Measurements from ENCODE around the gene TSPAN12. TPM values are rescaled to one million over a fixed set of nuclear protein-coding genes. Genes with fewer than 3 reads are reported as not detected.
A peak's percentile ranks its signal among the peaks of the same experiment; 100 is the strongest.

Gene TSPAN12
- total and polyA plus RNA-seq, 12 donors: 9.4 to 166 (median 80.6) TPM

DNA sequence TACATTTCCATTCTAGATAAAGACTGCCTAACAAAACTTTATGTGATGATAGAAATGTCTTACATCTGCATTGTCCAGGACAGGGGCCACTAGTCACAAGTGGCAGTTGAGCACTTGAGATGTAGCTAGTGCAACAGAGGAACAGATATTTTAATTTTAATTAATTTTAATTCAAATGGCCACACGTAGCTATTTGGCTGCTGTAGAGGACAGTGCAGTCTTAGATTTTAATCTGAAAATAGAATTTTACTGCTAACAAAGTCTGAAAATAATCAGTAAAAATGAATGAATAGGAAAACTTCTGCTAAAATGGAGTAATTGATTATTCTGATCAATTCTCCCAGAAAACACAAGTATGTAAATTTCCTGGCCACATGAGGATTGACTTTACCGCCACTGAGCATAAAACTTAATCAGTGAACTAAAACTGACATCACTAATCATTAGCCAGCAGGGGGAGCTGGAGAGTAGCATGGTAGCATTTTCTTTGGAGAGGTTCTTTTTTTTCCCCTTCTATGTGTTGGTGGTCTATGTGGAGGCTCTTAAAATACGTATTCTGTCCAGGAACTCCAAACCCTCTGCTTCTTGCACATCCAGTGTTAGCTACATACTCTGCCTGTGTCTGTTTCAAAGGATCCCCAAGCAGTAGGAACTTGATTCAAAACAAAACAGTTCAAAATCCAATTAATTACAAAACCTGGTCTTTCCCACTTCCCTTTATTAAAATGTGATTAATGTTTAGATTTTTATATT lies 52.1 kb downstream of the TSPAN12 start:
- no peaks in the 10 kb centered on the region for H3K27me3 ChIP-seq
- intact Hi-C loops (cut with DNase I): loop anchor here in 1 of 2 donors (5.0 kb wide), 1 partner anchor 51 kb away; the partner anchor contains the start of gene TSPAN12
- DNase-seq: peak; percentile 43 to 76 (median 64)
- TF ChIP-seq, protein P1, sequence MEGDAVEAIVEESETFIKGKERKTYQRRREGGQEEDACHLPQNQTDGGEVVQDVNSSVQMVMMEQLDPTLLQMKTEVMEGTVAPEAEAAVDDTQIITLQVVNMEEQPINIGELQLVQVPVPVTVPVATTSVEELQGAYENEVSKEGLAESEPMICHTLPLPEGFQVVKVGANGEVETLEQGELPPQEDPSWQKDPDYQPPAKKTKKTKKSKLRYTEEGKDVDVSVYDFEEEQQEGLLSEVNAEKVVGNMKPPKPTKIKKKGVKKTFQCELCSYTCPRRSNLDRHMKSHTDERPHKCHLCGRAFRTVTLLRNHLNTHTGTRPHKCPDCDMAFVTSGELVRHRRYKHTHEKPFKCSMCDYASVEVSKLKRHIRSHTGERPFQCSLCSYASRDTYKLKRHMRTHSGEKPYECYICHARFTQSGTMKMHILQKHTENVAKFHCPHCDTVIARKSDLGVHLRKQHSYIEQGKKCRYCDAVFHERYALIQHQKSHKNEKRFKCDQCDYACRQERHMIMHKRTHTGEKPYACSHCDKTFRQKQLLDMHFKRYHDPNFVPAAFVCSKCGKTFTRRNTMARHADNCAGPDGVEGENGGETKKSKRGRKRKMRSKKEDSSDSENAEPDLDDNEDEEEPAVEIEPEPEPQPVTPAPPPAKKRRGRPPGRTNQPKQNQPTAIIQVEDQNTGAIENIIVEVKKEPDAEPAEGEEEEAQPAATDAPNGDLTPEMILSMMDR (IDR thresholded peaks at IDR 0.05): peak; percentile 67 to 90 (median 82)
- TF ChIP-seq POLR2A (IDR thresholded peaks at IDR 0.05): no peak
- H3K9me3 ChIP-seq (replicated peaks in 1 of 3): no peaks in the 10 kb centered on the region
- no peak overlapping the region for H3K4me3 ChIP-seq
- peaks cover 5 to 14% of the 10 kb centered on the region in 2 donors for H3K4me1 ChIP-seq (replicated peaks in 1 of 2)
- no peak overlapping the region for H3K27ac ChIP-seq
- no peaks in the 10 kb centered on the region for H3K36me3 ChIP-seq (replicated peaks in 1 of 2)
- 37 to 48% (median 40%) methylated on average over 3 of the region's 3 CpGs for WGBS, 4 donors

DNA sequence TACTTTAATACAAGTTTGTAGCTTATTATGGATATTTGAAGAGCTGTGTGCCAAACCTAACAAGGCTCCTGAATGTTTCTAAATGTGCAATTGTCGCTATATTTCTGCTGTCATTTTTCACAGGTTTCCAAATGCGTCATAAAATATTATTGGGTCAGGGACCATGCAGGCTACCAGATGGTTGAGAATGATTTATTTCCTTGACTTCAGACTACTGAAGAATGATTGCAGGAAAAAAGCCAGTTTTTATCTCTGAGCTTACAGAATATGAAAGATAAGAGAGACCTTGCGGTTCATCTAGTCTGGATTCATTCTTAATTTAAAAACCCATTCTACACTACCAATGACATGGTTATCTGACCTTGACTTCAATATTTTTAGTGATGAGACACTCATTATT lies 55.2 kb downstream of the TSPAN12 start:
- DNase-seq: peak in 1 of 7 donors; percentile 16
- H3K4me1 ChIP-seq (replicated peaks in 1 of 2): peaks cover 5 to 14% of the 10 kb centered on the region in 2 donors
- no peak for TF ChIP-seq POLR2A (IDR thresholded peaks at IDR 0.05)
- TF ChIP-seq, protein P1 (IDR thresholded peaks at IDR 0.05): no peak
- 27 to 41% (median 33%) methylated on average over 3 of the region's 3 CpGs for WGBS, 4 donors
- intact Hi-C loops (cut with DNase I): no loop called here
- H3K27ac ChIP-seq: no peak overlapping the region
- H3K4me3 ChIP-seq: no peak overlapping the region
- H3K9me3 ChIP-seq (replicated peaks in 1 of 3): no peaks in the 10 kb centered on the region
- H3K27me3 ChIP-seq: no peaks in the 10 kb centered on the region
- H3K36me3 ChIP-seq (replicated peaks in 1 of 2): no peaks in the 10 kb centered on the region

DNA sequence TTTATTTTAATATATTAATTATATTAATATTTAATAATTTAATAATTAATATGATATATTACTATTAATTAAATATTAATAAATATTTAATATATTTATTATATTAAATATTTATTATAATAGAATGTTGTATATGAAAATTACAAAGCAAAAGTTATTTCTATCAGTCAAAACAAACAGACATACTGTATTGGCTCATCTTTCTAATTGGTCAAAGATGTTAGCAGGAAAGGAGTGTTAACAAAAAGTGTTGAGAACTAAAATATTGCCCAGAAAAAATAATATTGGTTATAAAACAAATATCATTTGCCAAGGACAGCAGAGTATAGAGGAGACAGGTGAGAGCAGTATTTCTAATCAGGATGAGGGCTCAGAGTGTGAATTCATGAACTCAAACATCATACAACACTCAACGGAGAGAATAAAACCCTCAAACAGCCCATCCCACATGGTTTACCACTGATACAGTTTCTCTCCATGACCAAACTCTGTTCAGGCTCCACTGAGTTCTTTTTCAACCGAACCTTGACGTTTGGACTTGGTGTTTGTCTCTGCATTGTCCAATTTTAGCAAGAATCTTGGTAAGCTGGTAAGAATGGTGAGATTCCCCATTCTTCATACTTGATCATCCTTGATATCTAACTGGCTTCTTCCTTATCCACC lies 58.0 kb downstream of the TSPAN12 start:
- H3K27me3 ChIP-seq: no peaks in the 10 kb centered on the region
- H3K9me3 ChIP-seq (replicated peaks in 1 of 3): no peaks in the 10 kb centered on the region
- intact Hi-C loops (cut with DNase I): loop anchor here in 1 of 2 donors (10.0 kb wide), 1 partner anchor 305 kb away; no protein-coding TSS in a partner anchor
- no peak overlapping the region for H3K4me3 ChIP-seq
- 90 to 100% (median 95%) methylated on average over 3 of the region's 3 CpGs for WGBS, 4 donors
- DNase-seq: no peak
- TF ChIP-seq POLR2A (IDR thresholded peaks at IDR 0.05): no peak
- TF ChIP-seq, protein P1 (IDR thresholded peaks at IDR 0.05): no peak
- H3K27ac ChIP-seq: no peak overlapping the region
- no peaks in the 10 kb centered on the region for H3K36me3 ChIP-seq (replicated peaks in 1 of 2)
- H3K4me1 ChIP-seq (replicated peaks in 1 of 2): peaks cover 5 to 14% of the 10 kb centered on the region in 2 donors

DNA sequence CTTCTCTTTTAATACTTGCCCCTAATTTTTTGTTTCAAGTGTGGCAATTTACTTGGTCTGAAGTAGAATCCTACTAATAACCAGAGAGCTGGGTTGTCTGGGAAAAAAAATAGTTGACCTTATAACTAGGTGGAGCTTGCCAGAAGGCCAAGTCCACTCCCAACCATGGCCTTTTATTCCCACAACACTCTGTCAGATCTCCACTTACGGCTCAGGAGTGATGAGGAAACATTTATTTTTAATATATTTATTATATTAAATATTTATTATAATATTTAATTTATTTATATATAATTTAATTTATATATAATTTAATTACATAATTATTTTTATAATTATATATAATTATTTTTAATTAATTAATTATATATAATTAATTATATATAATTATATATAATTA lies 58.8 kb downstream of the TSPAN12 start:
- H3K36me3 ChIP-seq (replicated peaks in 1 of 2): no peaks in the 10 kb centered on the region
- intact Hi-C loops (cut with DNase I): loop anchor here in 1 of 2 donors (10.0 kb wide), 1 partner anchor 306 kb away; no protein-coding TSS in a partner anchor
- DNase-seq: no peak
- 92 to 96% (median 94%) methylated on average over 1 of the region's 1 CpG for WGBS, 4 donors
- no peaks in the 10 kb centered on the region for H3K27me3 ChIP-seq
- no peak overlapping the region for H3K4me3 ChIP-seq
- H3K4me1 ChIP-seq (replicated peaks in 1 of 2): peaks cover 5 to 14% of the 10 kb centered on the region in 2 donors
- H3K9me3 ChIP-seq (replicated peaks in 1 of 3): no peaks in the 10 kb centered on the region
- TF ChIP-seq, protein P1 (IDR thresholded peaks at IDR 0.05): no peak
- TF ChIP-seq POLR2A (IDR thresholded peaks at IDR 0.05): no peak
- H3K27ac ChIP-seq: no peak overlapping the region

Measured in adrenal gland (tissue), 12 donors.